Stimulated activated CD8-positive, alpha-beta memory T cell treated with anti-CD3 and anti-CD28 coated beads, Interleukin-7, amount 100 ng/mL, for 1 hour (primary cell): ENCODE measurements around the gene DRG2.

Experiments used
- DNase-seq, 2 donors: peaks; one replicate each; pipeline ENCODE4 v3.0.0-alpha.2; 2020; ENCODE audit warnings: low read depth in 2 of 2

The DRG2 gene, protein sequence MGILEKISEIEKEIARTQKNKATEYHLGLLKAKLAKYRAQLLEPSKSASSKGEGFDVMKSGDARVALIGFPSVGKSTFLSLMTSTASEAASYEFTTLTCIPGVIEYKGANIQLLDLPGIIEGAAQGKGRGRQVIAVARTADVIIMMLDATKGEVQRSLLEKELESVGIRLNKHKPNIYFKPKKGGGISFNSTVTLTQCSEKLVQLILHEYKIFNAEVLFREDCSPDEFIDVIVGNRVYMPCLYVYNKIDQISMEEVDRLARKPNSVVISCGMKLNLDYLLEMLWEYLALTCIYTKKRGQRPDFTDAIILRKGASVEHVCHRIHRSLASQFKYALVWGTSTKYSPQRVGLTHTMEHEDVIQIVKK

GRCh38 chr17:18087610-18088491, at the start of gene DRG2:
Gene DRG2 (plus strand): TSS chr17:18087948. CDS start chr17:18088024, 76 bp downstream.
- DNase-seq, result peak; percentile 76 to 83

GRCh38 chr17:18038149-18038850, 49.4 kb upstream of the DRG2 start:
- no peak for DNase-seq

GRCh38 chr17:18038861-18039534, 48.8 kb upstream of the DRG2 start, which contains the start of the genes ATPAF2 and GID4:
Gene ATPAF2 (minus strand): TSS chr17:18039168. CDS start chr17:18039013, 155 bp downstream.
Gene GID4 (plus strand): TSS chr17:18039408. CDS start chr17:18039465, 57 bp downstream.
- DNase-seq, result peak; percentile 99

DNA sequence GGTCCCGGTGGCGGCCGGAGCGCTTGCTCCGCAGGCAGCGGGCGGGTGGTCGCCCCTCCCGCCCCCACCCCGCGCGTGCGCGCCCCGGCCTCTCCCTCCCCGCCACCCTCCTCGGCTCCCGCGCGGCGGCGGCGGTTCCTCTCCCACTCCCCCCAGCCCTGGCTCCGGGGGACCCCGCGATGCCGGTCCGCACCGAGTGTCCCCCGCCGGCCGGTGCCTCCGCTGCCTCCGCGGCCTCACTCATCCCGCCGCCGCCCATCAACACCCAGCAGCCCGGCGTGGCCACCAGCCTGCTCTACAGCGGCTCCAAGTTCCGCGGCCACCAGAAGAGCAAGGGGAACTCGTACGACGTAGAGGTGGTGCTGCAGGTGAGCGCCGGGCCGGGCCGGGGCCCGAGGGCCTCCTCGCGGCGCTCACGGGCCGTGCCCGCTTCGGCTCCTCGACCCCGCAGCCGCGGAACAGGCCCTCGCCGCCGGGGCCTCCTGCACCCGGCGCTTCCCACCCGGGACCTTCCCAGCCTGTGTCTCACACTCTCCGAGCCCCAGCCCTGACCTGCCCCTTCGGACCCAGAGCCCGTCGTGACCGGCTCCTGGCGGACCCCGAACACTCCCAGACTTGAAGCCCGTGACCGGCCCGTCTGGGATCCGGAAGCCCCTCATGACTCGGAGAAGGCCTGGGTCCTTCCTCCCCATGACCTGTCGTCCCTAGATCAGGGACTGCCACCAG, 48.0 kb upstream of the DRG2 start:
- no peak for DNase-seq

DNA sequence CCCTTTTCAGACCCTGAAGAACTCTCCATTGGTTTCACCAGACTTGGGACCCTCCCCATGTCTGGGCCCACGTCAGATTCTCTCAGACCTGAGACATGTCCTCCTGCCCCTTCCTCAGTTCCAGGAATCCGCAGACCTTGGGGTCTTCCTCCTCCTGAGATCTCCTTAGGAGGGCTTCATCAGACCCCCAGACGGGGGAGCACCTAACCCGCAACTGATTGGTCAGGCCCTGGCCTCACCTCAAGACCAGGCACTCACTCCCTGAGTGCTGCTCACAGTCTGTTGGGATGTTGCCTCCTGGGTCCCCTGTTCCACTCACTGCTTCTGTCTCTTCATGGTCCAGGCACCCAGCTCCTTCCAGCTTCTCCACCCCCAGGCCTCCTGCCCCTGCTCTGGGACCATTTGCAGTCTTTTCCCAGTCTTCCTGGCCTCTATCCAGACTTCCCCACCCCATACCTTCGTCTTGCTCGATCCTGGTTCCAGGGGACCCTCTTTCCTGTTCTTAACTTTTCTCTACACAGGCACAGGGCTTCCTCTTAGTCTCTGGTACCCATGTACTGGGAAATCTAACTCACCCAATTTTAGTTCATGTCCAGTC, 47.4 kb upstream of the DRG2 start:
- DNase-seq, result no peak

DNA sequence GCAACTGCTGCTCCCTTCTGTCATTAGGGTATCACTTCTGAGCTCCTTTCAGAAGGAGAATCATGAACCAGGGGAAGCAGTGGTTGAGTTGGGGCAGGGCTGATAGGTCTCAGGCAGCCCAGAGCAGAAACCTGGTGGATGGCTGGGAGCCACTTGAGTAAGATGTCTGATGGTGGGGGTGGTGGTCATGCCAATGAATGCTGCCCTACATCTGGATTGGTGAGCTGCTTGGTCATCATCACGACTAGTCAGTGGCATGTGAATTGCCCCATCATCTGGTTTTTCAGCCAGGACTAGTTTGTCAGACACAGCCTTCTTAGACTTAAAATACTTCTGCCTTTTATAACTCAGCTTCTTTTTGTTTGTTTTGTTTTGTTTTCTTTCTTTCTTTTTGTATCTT, 46.0 kb upstream of the DRG2 start:
- DNase-seq, result no peak

GRCh38 chr17:18042983-18043382, 44.8 kb upstream of the DRG2 start:
- no peak for DNase-seq

DNA sequence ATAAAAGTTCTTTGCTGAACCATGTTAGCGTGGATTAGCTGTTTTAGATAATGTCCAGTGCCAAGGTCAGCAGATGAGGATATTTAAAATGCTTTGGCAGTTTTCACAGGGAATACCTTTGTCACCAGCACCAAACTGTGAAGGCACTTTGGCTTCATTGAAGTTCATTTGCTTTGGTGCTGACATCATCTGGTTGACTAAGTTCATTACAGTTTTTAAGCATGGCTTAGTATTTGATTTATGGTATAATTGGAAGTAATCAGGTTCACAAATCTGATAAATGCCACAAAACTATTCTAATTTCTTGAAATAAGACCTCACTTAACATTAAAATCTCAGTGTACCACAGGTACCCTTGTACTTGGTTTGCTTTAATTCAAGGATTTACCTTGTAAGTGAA, 44.3 kb upstream of the DRG2 start:
- no peak for DNase-seq

DNA sequence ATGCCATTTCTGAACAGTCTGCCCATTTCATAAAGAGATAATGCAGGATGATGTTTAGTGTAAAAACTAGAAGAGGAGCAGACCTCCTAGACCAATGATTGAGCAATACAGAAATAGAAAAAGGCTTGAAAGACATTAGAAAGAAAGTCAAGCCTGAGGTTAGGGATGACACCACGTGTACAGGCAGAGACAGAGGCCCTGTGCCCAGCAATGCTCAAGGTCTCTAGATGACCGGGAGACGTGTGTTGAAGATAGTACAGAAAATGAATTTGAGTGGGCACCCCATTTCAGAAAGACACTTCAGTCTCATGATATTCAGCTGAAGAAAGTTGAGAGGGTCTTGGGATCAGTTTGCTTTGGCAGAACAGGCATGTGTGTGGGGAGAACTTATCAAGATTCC, 43.1 kb upstream of the DRG2 start:
- DNase-seq, result no peak

- no peak for DNase-seq
These were observed 41.9 kb upstream of the DRG2 start for GRCh38 chr17:18045691-18046350.

- DNase-seq, result no peak
These were observed 32.2 kb upstream of the DRG2 start for GRCh38 chr17:18055597-18055996.

- DNase-seq, result no peak
These were observed 31.5 kb upstream of the DRG2 start for GRCh38 chr17:18056214-18056613.

DNA sequence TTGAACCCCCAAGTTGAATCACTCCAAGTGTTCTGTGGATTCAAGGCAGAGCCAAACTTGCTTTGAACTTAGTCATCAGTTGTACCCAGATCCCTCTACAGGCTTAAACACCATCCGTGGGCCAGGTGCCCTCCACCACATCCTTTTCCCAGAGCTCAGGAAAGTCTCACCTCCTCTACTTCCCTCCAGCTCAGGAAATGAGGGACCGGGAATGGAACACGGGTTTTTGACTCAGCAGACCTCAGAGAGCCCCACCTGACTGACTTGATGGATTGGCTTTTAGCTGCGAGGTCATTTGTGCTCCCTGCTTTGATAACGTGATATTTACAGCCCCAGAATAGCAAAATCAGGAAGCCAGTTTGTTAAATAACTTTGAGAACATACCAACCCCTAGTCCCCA, 28.5 kb upstream of the DRG2 start:
- no peak for DNase-seq

DNA sequence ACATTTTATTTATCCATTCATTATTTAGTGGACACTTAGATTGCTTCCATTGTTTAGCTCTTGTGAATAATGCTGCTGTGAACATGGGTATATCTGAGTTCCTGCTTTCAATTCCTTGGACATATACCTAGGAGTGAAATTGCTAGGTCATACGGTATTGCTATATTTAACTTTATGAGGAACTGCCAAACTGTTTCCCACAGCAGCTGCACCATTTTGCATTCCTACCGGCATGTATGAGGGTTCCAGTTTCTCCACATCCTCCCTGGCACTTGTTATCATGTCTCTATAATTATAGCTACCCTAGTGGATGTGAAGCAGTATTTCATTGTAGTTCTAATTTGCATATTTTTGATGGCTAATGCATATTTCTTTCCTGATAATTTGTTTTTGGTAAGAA, 23.7 kb upstream of the DRG2 start:
- DNase-seq, result no peak

GRCh38 chr17:18065546-18065945, 22.2 kb upstream of the DRG2 start:
- no peak for DNase-seq

DNA sequence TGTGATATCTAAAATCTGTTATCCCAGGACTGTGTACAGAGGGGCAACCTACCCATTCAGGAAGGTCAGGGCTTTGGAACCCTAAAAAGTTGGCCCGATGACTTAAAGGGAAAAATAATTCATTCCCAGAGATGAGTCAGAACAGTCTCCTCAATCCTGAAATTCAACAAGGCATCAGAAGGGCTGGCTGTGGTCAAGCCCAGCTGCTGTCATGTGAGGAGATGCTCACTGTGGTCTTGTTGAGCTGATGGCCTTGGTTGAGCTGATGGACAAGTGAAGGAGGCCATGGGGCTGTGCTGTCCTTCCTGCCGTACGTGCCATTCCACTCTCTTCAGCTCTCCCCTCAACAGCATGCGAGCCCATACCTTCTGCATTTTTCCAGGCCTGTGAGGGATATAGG, 20.9 kb upstream of the DRG2 start:
- no peak for DNase-seq

DNA sequence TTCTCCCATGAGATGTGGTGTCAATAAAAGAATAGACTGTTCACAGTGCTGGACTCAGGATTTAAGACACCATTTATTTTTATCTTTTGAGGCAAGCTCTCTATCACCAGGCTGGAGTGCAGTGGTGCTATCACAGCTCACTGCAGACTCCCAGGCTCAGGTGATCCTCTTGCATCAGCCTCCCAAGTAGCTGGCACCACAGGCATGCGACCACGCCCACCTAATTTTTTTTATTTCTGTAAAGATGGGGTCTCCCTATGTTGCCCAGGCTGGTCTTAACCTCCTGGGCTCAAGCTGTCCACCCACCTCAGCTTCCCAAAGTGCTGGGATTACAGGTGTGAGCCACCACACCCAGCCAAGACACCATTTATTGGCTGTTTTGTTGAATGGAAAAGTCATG, 18.6 kb upstream of the DRG2 start:
- no peak for DNase-seq

- no peak for DNase-seq
These were observed 16.8 kb upstream of the DRG2 start for GRCh38 chr17:18070861-18071340.

DNA sequence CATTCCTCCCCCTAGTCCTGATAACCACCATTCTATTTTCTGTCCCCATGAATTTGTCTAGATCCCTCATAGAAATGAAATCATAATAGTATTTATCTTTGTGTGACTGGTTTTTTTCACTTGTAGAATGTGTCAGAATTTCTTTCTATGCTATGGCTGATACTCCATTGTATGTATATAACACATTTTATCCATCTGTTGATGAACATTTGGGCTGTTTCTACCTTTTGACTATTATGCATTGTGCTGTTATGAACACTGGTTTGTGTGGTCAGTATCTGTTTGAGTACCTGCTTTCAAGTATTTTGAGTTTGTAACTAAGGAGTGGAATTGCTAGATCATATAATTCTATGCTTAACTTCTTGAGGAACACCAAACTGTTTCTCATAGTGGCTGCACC, 16.0 kb upstream of the DRG2 start:
- DNase-seq, result no peak
